Panc1 (cell line): ENCODE data around the gene RGS21. TPM values are rescaled to one million over a fixed set of nuclear protein-coding genes. Genes with fewer than 3 reads are reported as not detected.

ENCODE experiments used
- ATAC-seq: fragments of 200-7000 bp; cut with Tn5 transposase; 2 replicates; pipeline ENCODE4 v1.9.1; 2020; ENCODE audit warnings: mild to moderate bottlenecking, moderate library complexity
- BruUV-seq: library from RNA; stranded (reverse); fragments of 400-500 nt; replicated peaks from 2 replicates; lab custom pipeline; 2021; lab: Mats Ljungman, UMichigan
- CTCF ChIA-PET: fragments of 300-600 bp; sonication (Branson Sonifier 250); formaldehyde crosslinking; loops from one replicate; lab custom pipeline; 2022; ENCODE audit warnings: antibody characterized with exemption; lab: Charles Lee
- POLR2A ChIA-PET: fragments of 300-600 bp; sonication (Branson Sonifier 250); formaldehyde crosslinking; loops from one replicate; lab custom pipeline; 2022; ENCODE audit warnings: antibody characterized with exemption; lab: Charles Lee
- DNase-seq: peaks from one replicate; pipeline ENCODE4 v3.0.0-alpha.2; 2010; ENCODE audit warnings: low read depth, low spot score
- H3K27ac ChIP-seq: 2 replicates; pipeline ENCODE4 v1.5.1; 2011; ENCODE audit warnings: mild to moderate bottlenecking, low read length, inconsistent platforms
- H3K27me3 ChIP-seq: fragments of 200-500 bp; sonication (Bioruptor generic); 2 replicates; pipeline ENCODE4 v1.6.0; 2014; ENCODE audit warnings: low read length, inconsistent platforms; ENCODE audit not compliant: control insufficient read depth, insufficient read depth
- H3K36me3 ChIP-seq: fragments of 200-500 bp; sonication (Bioruptor generic); 2 replicates; pipeline ENCODE4 v1.5.1; 2014; ENCODE audit warnings: inconsistent platforms, mild to moderate bottlenecking, low read length, moderate library complexity; ENCODE audit not compliant: control insufficient read depth, insufficient read depth
- H3K4me1 ChIP-seq: 2 replicates; pipeline ENCODE4 v1.5.1; 2011; ENCODE audit warnings: inconsistent platforms, mild to moderate bottlenecking, low read length, moderate library complexity; ENCODE audit not compliant: control insufficient read depth, insufficient read depth
- H3K4me3 ChIP-seq, 2 experiments: 2 replicates each; pipeline ENCODE4 v1.5.1; 2011 to 2012; ENCODE audit warnings: low read depth in 2 of 2, low read length in 2 of 2, mild to moderate bottlenecking in 2 of 2, inconsistent platforms in 1 of 2, moderate library complexity in 1 of 2
- H3K9me3 ChIP-seq: fragments of 200-500 bp; sonication (Bioruptor generic); 2 replicates; pipeline ENCODE4 v1.5.1; 2014; ENCODE audit warnings: low read depth, mild to moderate bottlenecking, inconsistent platforms, low read length, moderate library complexity; ENCODE audit not compliant: control insufficient read depth, insufficient read depth
- POLR2AphosphoS5 ChIP-seq: IDR thresholded peaks from 2 replicates; pipeline ENCODE4 v1.6.1; 2012; ENCODE audit warnings: mild to moderate bottlenecking, low read depth, low read length, moderate library complexity
- SIN3A ChIP-seq: IDR thresholded peaks from 2 replicates; pipeline ENCODE4 v1.6.1; 2012; ENCODE audit warnings: low read depth, mild to moderate bottlenecking, low read length, moderate library complexity, borderline replicate concordance; ENCODE audit not compliant: insufficient read depth
- TCF7L2 ChIP-seq: IDR thresholded peaks from 2 replicates; pipeline ENCODE4 v1.6.1; 2011; ENCODE audit warnings: mild to moderate bottlenecking, low read depth, low read length, inconsistent platforms
- in situ Hi-C: cut with HindIII; loops from 2 replicates; pipeline ENCODE4 v1.10.0; 2016; ENCODE audit warnings: low sequenced_read_pairs, low pct_unique_long_range_greater_than_20kb
- intact Hi-C: fragments of 100-400 bp; cut with micrococcal nuclease; formaldehyde crosslinking; loops from one replicate; pipeline ENCODE4 v1.10.0; 2022; ENCODE audit not compliant: unreplicated experiment
- total RNA-seq: library from RNA; stranded (reverse); gene quantifications from one replicate; pipeline ENCODE4 v1.2.1, GENCODE V29; 2021; ENCODE audit not compliant: unreplicated experiment
- TF ChIP-seq, protein P1 (sequence below): fragments of 450-650 bp; IDR thresholded peaks from 2 replicates; pipeline ENCODE4 v1.5.1; 2017; ENCODE audit warnings: mild to moderate bottlenecking
- TF ChIP-seq, protein P2 (sequence below), 2 experiments: IDR thresholded peaks; 2 replicates each; pipeline ENCODE4 v1.6.1; 2011 to 2012; ENCODE audit warnings: low read depth in 2 of 2, control low read depth in 1 of 2, low read length in 1 of 2, mild to moderate bottlenecking in 1 of 2, moderate library complexity in 1 of 2; ENCODE audit not compliant: insufficient read depth in 1 of 2

The RGS21 gene
- total RNA-seq, 1 experiment from 2014 or later, result not detected

DNA sequence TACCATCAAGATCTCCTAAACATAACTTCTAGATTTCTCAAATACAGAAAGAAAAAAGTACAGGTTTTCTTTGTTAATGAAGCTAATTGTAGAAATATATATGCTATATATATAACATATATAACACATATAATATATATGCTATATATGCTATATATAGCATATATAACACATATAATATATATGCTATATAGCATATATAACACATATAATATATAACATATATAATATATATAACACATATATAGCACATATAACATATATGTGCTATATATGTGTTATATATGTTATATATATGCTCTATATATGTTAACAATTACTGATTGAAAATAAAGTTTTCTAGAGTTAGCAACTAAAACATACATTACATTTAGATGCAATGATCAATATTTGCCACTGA, 34.8 kb downstream of the RGS21 start:
- 0 out of 2 replicates have a peak, but pooled peaks cover 2% of the 10 kb centered on the region for H3K9me3 ChIP-seq
- no peaks in the 10 kb centered on the region for H3K4me1 ChIP-seq
- intact Hi-C loops, result no loop called here
- ATAC-seq (no peak), DNase-seq (no peak)
- POLR2A ChIA-PET, result no interaction called here
- CTCF ChIA-PET, result no interaction called here
- no peak overlapping the region for H3K4me3 ChIP-seq
- no peak overlapping the region for H3K27ac ChIP-seq
- no peaks in the 10 kb centered on the region for H3K36me3 ChIP-seq
- H3K27me3 ChIP-seq, result no peaks in the 10 kb centered on the region
- in situ Hi-C loops, result no loop called here
- no TSS peak for BruUV-seq
- TF ChIP-seq, protein P1, sequence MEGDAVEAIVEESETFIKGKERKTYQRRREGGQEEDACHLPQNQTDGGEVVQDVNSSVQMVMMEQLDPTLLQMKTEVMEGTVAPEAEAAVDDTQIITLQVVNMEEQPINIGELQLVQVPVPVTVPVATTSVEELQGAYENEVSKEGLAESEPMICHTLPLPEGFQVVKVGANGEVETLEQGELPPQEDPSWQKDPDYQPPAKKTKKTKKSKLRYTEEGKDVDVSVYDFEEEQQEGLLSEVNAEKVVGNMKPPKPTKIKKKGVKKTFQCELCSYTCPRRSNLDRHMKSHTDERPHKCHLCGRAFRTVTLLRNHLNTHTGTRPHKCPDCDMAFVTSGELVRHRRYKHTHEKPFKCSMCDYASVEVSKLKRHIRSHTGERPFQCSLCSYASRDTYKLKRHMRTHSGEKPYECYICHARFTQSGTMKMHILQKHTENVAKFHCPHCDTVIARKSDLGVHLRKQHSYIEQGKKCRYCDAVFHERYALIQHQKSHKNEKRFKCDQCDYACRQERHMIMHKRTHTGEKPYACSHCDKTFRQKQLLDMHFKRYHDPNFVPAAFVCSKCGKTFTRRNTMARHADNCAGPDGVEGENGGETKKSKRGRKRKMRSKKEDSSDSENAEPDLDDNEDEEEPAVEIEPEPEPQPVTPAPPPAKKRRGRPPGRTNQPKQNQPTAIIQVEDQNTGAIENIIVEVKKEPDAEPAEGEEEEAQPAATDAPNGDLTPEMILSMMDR, result no peak
- TF ChIP-seq, protein P2, sequence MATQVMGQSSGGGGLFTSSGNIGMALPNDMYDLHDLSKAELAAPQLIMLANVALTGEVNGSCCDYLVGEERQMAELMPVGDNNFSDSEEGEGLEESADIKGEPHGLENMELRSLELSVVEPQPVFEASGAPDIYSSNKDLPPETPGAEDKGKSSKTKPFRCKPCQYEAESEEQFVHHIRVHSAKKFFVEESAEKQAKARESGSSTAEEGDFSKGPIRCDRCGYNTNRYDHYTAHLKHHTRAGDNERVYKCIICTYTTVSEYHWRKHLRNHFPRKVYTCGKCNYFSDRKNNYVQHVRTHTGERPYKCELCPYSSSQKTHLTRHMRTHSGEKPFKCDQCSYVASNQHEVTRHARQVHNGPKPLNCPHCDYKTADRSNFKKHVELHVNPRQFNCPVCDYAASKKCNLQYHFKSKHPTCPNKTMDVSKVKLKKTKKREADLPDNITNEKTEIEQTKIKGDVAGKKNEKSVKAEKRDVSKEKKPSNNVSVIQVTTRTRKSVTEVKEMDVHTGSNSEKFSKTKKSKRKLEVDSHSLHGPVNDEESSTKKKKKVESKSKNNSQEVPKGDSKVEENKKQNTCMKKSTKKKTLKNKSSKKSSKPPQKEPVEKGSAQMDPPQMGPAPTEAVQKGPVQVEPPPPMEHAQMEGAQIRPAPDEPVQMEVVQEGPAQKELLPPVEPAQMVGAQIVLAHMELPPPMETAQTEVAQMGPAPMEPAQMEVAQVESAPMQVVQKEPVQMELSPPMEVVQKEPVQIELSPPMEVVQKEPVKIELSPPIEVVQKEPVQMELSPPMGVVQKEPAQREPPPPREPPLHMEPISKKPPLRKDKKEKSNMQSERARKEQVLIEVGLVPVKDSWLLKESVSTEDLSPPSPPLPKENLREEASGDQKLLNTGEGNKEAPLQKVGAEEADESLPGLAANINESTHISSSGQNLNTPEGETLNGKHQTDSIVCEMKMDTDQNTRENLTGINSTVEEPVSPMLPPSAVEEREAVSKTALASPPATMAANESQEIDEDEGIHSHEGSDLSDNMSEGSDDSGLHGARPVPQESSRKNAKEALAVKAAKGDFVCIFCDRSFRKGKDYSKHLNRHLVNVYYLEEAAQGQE (IDR thresholded peaks at IDR 0.05; ENCODE audit: insufficient read depth in 1 of 2, low read depth in 2 of 2, low read length in 1 of 2), result no peak
- no peak for TF ChIP-seq POLR2AphosphoS5
- no peak for TF ChIP-seq SIN3A
- no peak for TF ChIP-seq TCF7L2

DNA sequence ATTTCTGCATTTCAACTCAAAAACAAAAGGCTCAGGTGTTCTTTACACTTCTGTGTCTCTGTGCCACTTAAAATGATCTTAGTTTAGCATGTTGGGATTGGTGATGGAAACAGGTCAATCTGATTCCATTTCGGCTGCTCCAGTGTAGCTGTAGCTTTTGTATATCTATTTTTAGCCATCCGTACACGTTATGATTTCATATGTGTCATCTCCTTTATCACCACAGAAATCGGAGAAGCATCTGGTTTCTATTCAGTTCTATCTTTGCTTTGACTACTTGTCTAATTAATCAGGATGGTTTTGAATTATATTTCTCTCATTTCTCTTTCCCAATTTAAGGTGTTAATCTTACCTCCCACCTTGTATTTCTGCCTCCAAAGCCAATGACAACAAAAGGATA, 41.1 kb downstream of the RGS21 start:
- in situ Hi-C loops (no loop called here), intact Hi-C loops (no loop called here)
- BruUV-seq, result no TSS peak
- ChIA-PET CTCF (no interaction called here), POLR2A (no interaction called here)
- TF ChIP-seq, protein P1, result no peak
- TF ChIP-seq TCF7L2 (no peak), POLR2AphosphoS5 (no peak), SIN3A (no peak)
- TF ChIP-seq, protein P2 (IDR thresholded peaks at IDR 0.05; ENCODE audit: insufficient read depth in 1 of 2, low read depth in 2 of 2, low read length in 1 of 2), result no peak
- DNase-seq, result no peak
- Histone ChIP-seq H3K4me3 (no peak overlapping the region), H3K27me3 (no peaks in the 10 kb centered on the region), H3K9me3 (0 out of 2 replicates have a peak, but pooled peaks cover 2% of the 10 kb centered on the region), H3K36me3 (no peaks in the 10 kb centered on the region), H3K4me1 (no peaks in the 10 kb centered on the region), H3K27ac (no peak overlapping the region)
- no peak for ATAC-seq
